Activated naive CD4-positive, alpha-beta T cell treated with anti-CD3 and anti-CD28 coated beads, Interleukin-2, amount 50 U/mL, for 16 hours (primary cell): ENCODE data around the gene ISCA2.
"Not testable (repeated sequence)": the region's sequence is repeated elsewhere in the genome, so short reads cannot be mapped to it uniquely, and the experiment has no call there.

Experiments
- DNase-seq: peaks from one replicate; pipeline ENCODE4 v3.0.0-alpha.2; 2020

ISCA2 gene

GRCh38 chr14:74531467-74531866 lies 37.9 kb downstream of the ISCA2 start:
- no peak for DNase-seq

- no peak for DNase-seq
These were observed 38.7 kb downstream of the ISCA2 start for GRCh38 chr14:74532246-74532645.

GRCh38 chr14:74533576-74533975 lies 40.0 kb downstream of the ISCA2 start:
- no peak for DNase-seq

- no peak for DNase-seq
These were observed 42.3 kb downstream of the ISCA2 start for GRCh38 chr14:74535756-74536325.

- DNase-seq, result not testable (repeated sequence)
These were observed 42.8 kb downstream of the ISCA2 start for GRCh38 chr14:74536336-74536735.

- DNase-seq, result no peak
These were observed 45.1 kb downstream of the ISCA2 start for GRCh38 chr14:74538411-74539391.

- no peak for DNase-seq
These were observed 45.9 kb downstream of the ISCA2 start for GRCh38 chr14:74539503-74539902.

GRCh38 chr14:74541225-74541624 lies 47.7 kb downstream of the ISCA2 start:
- no peak for DNase-seq

- DNase-seq, result no peak
These were observed 48.6 kb downstream of the ISCA2 start for GRCh38 chr14:74542056-74542685.

GRCh38 chr14:74543771-74544438 lies 50.3 kb downstream of the ISCA2 start:
- no peak for DNase-seq

- no peak for DNase-seq
These were observed 51.8 kb downstream of the ISCA2 start for GRCh38 chr14:74545386-74545785.

GRCh38 chr14:74546416-74546815 lies 52.9 kb downstream of the ISCA2 start:
- no peak for DNase-seq
